HG03045 (cell line): ENCODE measurements around the gene F2RL3.

ENCODE experiments used
- ATAC-seq: cut with Tn5 transposase; IDR thresholded peaks from one replicate; pipeline ENCODE4 v1.9.1; 2021; ENCODE audit warnings: mild to moderate bottlenecking, moderate library complexity; ENCODE audit not compliant: unreplicated experiment

The F2RL3 gene

GRCh38 chr19:16888629-16889365 lies at the start of gene F2RL3:
F2RL3 (plus strand) TSS chr19:16888999; CDS start chr19:16889190, 191 bp downstream.
- no peak for ATAC-seq

- ATAC-seq = no peak
These were observed 47.3 kb upstream of the F2RL3 start for GRCh38 chr19:16841391-16841926.

- ATAC-seq = no peak
These were observed 41.9 kb upstream of the F2RL3 start for GRCh38 chr19:16846901-16847300.

GRCh38 chr19:16847430-16847829 lies 41.4 kb upstream of the F2RL3 start:
- no peak for ATAC-seq

GRCh38 chr19:16849168-16849567 lies 39.6 kb upstream of the F2RL3 start:
- no peak for ATAC-seq

GRCh38 chr19:16850133-16850532 lies 38.7 kb upstream of the F2RL3 start:
- no peak for ATAC-seq

- no peak for ATAC-seq
These were observed 37.6 kb upstream of the F2RL3 start for GRCh38 chr19:16851031-16851712.

GRCh38 chr19:16853066-16853465 lies 35.7 kb upstream of the F2RL3 start:
- ATAC-seq = no peak

- ATAC-seq = no peak
These were observed 32.7 kb upstream of the F2RL3 start for GRCh38 chr19:16856091-16856490.

GRCh38 chr19:16859626-16860025 lies 29.2 kb upstream of the F2RL3 start:
- ATAC-seq = no peak

- no peak for ATAC-seq
These were observed 28.7 kb upstream of the F2RL3 start for GRCh38 chr19:16860118-16860517.

- no peak for ATAC-seq
These were observed 27.8 kb upstream of the F2RL3 start for GRCh38 chr19:16861011-16861410.

- ATAC-seq = no peak
These were observed 27.0 kb upstream of the F2RL3 start for GRCh38 chr19:16861834-16862233.

- no peak for ATAC-seq
These were observed 25.9 kb upstream of the F2RL3 start for GRCh38 chr19:16862826-16863415.

GRCh38 chr19:16867211-16867610 lies 21.6 kb upstream of the F2RL3 start:
- ATAC-seq = no peak

- no peak for ATAC-seq
These were observed 20.2 kb upstream of the F2RL3 start for GRCh38 chr19:16868423-16869130.

GRCh38 chr19:16869331-16869972 lies 19.3 kb upstream of the F2RL3 start:
- no peak for ATAC-seq

GRCh38 chr19:16871871-16872270 lies 16.9 kb upstream of the F2RL3 start:
- ATAC-seq = no peak

GRCh38 chr19:16872728-16873127 lies 16.1 kb upstream of the F2RL3 start:
- no peak for ATAC-seq

GRCh38 chr19:16873594-16873993 lies 15.2 kb upstream of the F2RL3 start:
- ATAC-seq = no peak
